C4-2B (cell line): ENCODE results near the gene RASL12.

Experiments
- CTCF ChIP-seq: fragments of 450-650 bp; conservative IDR thresholded peaks from 2 replicates; pipeline ENCODE4 v1.5.1; 2017; ENCODE audit warnings: mild to moderate bottlenecking
- ZFX ChIP-seq: fragments of 450-650 bp; IDR thresholded peaks from 2 replicates; pipeline ENCODE4 v1.6.1; 2017

- TF ChIP-seq CTCF (no peak), ZFX (no peak)
These were observed 16.5 kb downstream of the RASL12 start for GRCh38 chr15:65051266-65051665.
